Vagina (tissue), 2 donors: Measurements from ENCODE around the gene SERTM1. TPM values are rescaled to one million over a fixed set of nuclear protein-coding genes. Genes with fewer than 3 reads are reported as not detected.

Experiments used
- DNase-seq, 2 donors: peaks; one replicate each; pipeline ENCODE4 v3.0.0-alpha.2; 2017; ENCODE audit errors: extremely low spot score in 2 of 2
- H3K27ac ChIP-seq: fragments of 200-600 bp; sonication (generic); one replicate; pipeline ENCODE4 v1.5.1; 2019
- H3K27me3 ChIP-seq: fragments of 200-600 bp; sonication (generic); one replicate; pipeline ENCODE4 v1.5.1; 2019
- H3K36me3 ChIP-seq, 2 donors: fragments of 200-600 bp; sonication (generic); one replicate each; pipeline ENCODE4 v1.5.1; 2017 to 2019
- H3K4me1 ChIP-seq: fragments of 200-600 bp; sonication (generic); one replicate; pipeline ENCODE4 v1.5.1; 2019
- H3K4me3 ChIP-seq, 2 donors: fragments of 200-600 bp; sonication (generic); 1 replicate in 1 of 2; 2 replicates in 1 of 2; pipeline ENCODE4 v1.5.1; 2016 to 2019
- H3K9me3 ChIP-seq: fragments of 200-600 bp; sonication (generic); one replicate; pipeline ENCODE4 v1.5.1; 2019
- POLR2A ChIP-seq, 2 donors: fragments of 450-650 bp; IDR thresholded peaks; one replicate each; pipeline ENCODE4 v1.6.1; 2017; ENCODE audit warnings: antibody characterized with exemption in 2 of 2, mild to moderate bottlenecking in 2 of 2, moderate library complexity in 2 of 2
- POLR2AphosphoS5 ChIP-seq, 2 donors: sonication (generic); formaldehyde crosslinking; IDR thresholded peaks; one replicate each; pipeline ENCODE4 v1.9.0; 2017; ENCODE audit warnings: antibody characterized with exemption in 2 of 2, mild to moderate bottlenecking in 2 of 2, low read depth in 1 of 2; ENCODE audit not compliant: insufficient read depth in 1 of 2
- intact Hi-C: fragments of 100-400 bp; cut with DNase I; formaldehyde crosslinking; loops from one replicate; pipeline ENCODE4 v1.15.1; 2023
- total RNA-seq: library from RNA; depleted of rRNA; stranded (reverse); fragments of >200 nt; gene quantifications from one replicate; pipeline ENCODE4 v1.2.3, GENCODE V29; 2016
- TF ChIP-seq, protein P1 (sequence below), 3 experiments: fragments of 450-650 bp in 2 of 3; fragments of 200-600 bp in 1 of 3; sonication (generic) in 1 of 3; IDR thresholded peaks; one replicate each; pipeline ENCODE4 v1.5.1; 2017 to 2019; ENCODE audit warnings: antibody characterized with exemption in 3 of 3, mild to moderate bottlenecking in 2 of 3, moderate library complexity in 2 of 3

Gene SERTM1
- total RNA-seq, 1 donor from 2014 or later = 16.0 TPM

DNA sequence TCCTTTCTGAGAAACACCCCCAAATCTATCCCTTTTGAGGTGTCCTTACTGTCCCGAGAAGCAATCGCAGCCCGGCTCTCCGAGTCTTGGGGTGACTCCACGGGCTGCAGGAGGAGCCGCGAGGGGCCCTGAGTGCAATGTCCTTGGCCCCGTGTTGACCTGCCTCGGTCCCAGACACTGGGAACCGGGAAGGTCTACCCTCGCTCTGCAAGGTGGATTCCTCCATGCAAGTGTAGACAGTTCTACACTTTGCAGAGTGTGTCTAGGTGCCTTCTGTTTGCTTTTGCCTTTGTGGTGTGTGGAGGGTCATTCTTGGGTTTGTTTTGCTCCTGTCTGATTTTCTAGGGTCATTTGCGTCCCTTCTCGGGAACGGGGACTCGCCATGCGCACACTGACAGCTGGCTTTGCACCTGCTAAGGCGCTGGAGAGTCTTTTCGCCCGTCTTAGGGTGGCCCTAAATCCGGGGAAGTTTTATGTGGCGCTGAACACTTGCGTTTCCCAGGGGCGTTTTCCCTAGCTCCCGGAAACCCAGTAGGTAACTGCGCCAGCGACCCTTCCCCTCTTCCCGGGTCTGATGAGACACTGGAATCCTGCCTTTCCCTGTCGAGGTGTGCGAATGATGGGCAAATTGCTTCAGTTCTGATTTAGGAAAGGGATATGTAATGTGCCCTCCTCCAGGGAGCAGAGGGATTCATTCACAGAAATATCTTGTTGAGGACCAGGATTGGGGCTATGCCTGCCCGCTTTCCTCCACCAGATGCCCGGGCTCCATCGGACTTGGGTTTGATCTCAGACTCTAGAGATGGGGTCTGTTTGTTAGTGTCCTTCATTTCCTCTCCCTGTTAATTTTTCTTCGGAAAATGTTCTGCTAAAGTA, 755 bp downstream of the SERTM1 start:
- Histone ChIP-seq H3K27ac (no peak overlapping the region), H3K27me3 (no peaks in the 10 kb centered on the region), H3K4me1 (no peaks in the 10 kb centered on the region), H3K36me3 (no peaks in the 10 kb centered on the region), H3K9me3 (no peaks in the 10 kb centered on the region), H3K4me3 (peak overlapping the region; percentile 42 to 53)
- TF ChIP-seq, protein P1, sequence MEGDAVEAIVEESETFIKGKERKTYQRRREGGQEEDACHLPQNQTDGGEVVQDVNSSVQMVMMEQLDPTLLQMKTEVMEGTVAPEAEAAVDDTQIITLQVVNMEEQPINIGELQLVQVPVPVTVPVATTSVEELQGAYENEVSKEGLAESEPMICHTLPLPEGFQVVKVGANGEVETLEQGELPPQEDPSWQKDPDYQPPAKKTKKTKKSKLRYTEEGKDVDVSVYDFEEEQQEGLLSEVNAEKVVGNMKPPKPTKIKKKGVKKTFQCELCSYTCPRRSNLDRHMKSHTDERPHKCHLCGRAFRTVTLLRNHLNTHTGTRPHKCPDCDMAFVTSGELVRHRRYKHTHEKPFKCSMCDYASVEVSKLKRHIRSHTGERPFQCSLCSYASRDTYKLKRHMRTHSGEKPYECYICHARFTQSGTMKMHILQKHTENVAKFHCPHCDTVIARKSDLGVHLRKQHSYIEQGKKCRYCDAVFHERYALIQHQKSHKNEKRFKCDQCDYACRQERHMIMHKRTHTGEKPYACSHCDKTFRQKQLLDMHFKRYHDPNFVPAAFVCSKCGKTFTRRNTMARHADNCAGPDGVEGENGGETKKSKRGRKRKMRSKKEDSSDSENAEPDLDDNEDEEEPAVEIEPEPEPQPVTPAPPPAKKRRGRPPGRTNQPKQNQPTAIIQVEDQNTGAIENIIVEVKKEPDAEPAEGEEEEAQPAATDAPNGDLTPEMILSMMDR (IDR thresholded peaks at IDR 0.05) = no peak
- TF ChIP-seq POLR2A (IDR thresholded peaks at IDR 0.05) (no peak), POLR2AphosphoS5 (IDR thresholded peaks at IDR 0.05; ENCODE audit: insufficient read depth in 1 of 2, low read depth in 1 of 2) (no peak)
- intact Hi-C loops = no loop called here
- no peak for DNase-seq

DNA sequence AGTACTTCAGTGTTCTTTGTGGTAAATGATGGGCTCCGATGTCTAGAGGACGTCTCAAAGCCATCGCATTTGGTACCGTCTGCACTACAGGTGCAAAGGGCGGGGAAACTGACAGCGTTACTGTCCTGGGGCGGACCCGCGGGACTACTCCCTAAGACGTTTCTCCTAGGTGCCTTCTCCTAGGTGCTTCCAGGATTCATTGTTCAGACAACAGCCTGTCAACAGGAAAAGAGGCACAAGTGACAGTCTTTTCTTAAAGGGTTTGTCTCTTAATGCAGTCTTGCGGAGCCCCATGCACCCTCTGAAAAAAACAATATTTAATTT, 1.4 kb downstream of the SERTM1 start:
- Histone ChIP-seq H3K9me3 (no peaks in the 10 kb centered on the region), H3K27me3 (no peaks in the 10 kb centered on the region), H3K4me1 (no peaks in the 10 kb centered on the region), H3K36me3 (no peaks in the 10 kb centered on the region), H3K4me3 (peak overlapping the region; percentile 42 to 53), H3K27ac (no peak overlapping the region)
- TF ChIP-seq POLR2AphosphoS5 (IDR thresholded peaks at IDR 0.05; ENCODE audit: insufficient read depth in 1 of 2, low read depth in 1 of 2) = no peak
- no peak for TF ChIP-seq POLR2A (IDR thresholded peaks at IDR 0.05)
- TF ChIP-seq, protein P1 (IDR thresholded peaks at IDR 0.05) = no peak
- DNase-seq = no peak
- intact Hi-C loops = no loop called here

DNA sequence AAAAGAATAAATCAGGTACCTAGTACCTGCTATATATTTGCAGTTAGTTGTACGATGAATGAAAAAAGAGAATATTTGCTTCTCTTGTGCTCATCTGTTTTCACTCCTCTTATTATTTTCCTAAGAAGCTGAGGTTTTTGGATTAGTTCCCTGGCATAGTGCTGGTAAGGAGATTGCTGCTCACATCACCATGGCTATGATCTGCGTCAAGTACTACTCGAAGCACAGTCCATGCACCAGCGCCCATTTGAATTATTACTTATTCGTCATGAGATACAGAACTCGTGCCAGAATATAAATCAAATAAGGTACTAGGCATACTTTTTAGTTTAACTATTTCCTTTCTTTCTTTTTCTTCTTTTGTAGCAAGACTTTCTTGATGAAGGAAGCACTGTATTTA, 7.1 kb downstream of the SERTM1 start:
- intact Hi-C loops = no loop called here
- no peak for DNase-seq
- Histone ChIP-seq H3K4me1 (peaks cover 6% of the 10 kb centered on the region), H3K9me3 (no peaks in the 10 kb centered on the region), H3K36me3 (no peaks in the 10 kb centered on the region), H3K4me3 (no peak overlapping the region), H3K27me3 (no peaks in the 10 kb centered on the region), H3K27ac (no peak overlapping the region)
- TF ChIP-seq POLR2AphosphoS5 (IDR thresholded peaks at IDR 0.05; ENCODE audit: insufficient read depth in 1 of 2, low read depth in 1 of 2) (no peak), POLR2A (IDR thresholded peaks at IDR 0.05) (no peak)
- TF ChIP-seq, protein P1 (IDR thresholded peaks at IDR 0.05) = no peak

DNA sequence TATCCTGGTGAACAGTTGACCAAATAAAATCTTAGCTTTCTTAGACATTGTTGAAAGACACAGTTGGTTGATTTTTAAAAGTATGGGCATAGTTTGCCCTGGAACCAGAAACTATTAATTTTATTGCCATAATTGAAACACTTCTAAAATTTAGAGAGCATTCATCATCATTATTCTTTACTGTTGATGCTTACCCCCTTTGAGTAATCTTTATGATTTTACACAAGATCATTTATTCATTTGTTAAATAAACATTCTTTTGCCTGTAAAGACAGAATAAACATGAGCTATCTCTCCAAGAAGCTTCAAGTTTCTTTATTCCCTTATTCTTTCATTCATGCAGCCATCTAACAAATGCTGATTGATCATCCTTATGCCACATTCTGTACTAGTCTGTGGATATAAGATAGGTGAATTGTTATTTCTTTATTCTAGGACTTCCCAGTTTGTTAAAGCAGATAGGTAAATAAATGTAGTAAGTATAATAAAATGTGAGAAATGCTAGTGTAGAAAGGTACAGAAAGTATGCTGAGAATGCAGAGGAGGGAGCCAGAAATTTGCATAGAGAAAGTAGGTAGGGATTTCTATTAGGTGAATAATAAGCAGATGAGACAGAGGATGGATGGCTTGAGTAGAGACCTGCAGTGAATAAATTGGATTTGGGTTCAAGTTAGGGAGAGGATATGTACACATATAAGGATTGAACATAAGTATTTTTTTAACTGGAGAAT, 8.2 kb downstream of the SERTM1 start:
- no peak overlapping the region for H3K27ac ChIP-seq
- no peaks in the 10 kb centered on the region for H3K27me3 ChIP-seq
- H3K4me1 ChIP-seq = peaks cover 6% of the 10 kb centered on the region
- no peak for DNase-seq
- no peak for TF ChIP-seq POLR2AphosphoS5 (IDR thresholded peaks at IDR 0.05; ENCODE audit: insufficient read depth in 1 of 2, low read depth in 1 of 2)
- TF ChIP-seq, protein P1 (IDR thresholded peaks at IDR 0.05) = no peak
- TF ChIP-seq POLR2A (IDR thresholded peaks at IDR 0.05) = no peak
- no peak overlapping the region for H3K4me3 ChIP-seq
- H3K36me3 ChIP-seq = no peaks in the 10 kb centered on the region
- intact Hi-C loops = no loop called here
- no peaks in the 10 kb centered on the region for H3K9me3 ChIP-seq

DNA sequence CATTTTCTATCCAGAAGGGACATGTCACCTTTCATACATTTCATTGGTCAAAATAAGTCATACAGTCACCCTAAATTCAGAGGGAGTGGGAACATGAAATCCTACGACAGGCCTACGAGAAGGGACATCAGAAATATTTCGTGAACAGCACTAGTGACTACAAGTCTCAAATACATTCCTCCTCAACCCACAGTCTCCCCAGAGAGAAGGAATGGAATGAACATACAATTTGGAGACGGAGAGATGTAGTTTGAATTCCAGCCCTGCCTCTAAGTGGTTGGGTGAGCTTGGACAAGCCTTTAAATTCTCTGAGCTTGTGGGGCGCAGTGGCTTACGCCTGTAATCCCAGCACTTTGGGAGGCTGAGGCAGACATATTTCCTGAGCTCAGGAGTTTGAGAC, 9.9 kb downstream of the SERTM1 start:
- intact Hi-C loops = no loop called here
- Histone ChIP-seq H3K27ac (no peak overlapping the region), H3K4me3 (no peak overlapping the region), H3K27me3 (no peaks in the 10 kb centered on the region), H3K9me3 (no peaks in the 10 kb centered on the region), H3K4me1 (peaks cover 6% of the 10 kb centered on the region), H3K36me3 (no peaks in the 10 kb centered on the region)
- TF ChIP-seq POLR2AphosphoS5 (IDR thresholded peaks at IDR 0.05; ENCODE audit: insufficient read depth in 1 of 2, low read depth in 1 of 2) (no peak), POLR2A (IDR thresholded peaks at IDR 0.05) (no peak)
- TF ChIP-seq, protein P1 (IDR thresholded peaks at IDR 0.05) = no peak
- no peak for DNase-seq
